ENCODE data around the gene NOPCHAP1.

NOPCHAP1 gene

DNA sequence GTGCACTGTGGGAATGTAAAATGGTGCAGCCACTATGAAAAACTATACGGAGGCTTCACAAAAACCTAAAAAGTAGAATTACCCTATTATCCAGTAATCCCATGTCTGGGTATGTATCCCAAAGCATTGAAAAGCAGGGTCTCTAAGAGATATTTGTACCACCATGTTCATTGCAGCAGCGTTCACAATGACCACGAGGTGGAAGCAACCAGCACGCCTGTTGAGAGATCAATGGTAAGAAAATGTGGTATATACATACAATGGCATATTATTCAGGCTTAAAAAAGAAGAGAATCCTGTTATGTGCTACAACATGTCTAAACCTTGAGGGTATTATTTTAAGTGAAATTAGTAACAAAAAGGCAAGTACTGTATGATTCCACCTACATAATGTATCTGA lies 910 bp upstream of the NOPCHAP1 start:
- TF ChIP-seq, protein P1, sequence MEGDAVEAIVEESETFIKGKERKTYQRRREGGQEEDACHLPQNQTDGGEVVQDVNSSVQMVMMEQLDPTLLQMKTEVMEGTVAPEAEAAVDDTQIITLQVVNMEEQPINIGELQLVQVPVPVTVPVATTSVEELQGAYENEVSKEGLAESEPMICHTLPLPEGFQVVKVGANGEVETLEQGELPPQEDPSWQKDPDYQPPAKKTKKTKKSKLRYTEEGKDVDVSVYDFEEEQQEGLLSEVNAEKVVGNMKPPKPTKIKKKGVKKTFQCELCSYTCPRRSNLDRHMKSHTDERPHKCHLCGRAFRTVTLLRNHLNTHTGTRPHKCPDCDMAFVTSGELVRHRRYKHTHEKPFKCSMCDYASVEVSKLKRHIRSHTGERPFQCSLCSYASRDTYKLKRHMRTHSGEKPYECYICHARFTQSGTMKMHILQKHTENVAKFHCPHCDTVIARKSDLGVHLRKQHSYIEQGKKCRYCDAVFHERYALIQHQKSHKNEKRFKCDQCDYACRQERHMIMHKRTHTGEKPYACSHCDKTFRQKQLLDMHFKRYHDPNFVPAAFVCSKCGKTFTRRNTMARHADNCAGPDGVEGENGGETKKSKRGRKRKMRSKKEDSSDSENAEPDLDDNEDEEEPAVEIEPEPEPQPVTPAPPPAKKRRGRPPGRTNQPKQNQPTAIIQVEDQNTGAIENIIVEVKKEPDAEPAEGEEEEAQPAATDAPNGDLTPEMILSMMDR (IDR thresholded peaks at IDR 0.05; ENCODE audit: insufficient read depth, low read length): no peak
- TF ChIP-seq SPI1 (IDR thresholded peaks at IDR 0.05; ENCODE audit: borderline replicate concordance, low read depth): no peak
- TF ChIP-seq, protein P2, sequence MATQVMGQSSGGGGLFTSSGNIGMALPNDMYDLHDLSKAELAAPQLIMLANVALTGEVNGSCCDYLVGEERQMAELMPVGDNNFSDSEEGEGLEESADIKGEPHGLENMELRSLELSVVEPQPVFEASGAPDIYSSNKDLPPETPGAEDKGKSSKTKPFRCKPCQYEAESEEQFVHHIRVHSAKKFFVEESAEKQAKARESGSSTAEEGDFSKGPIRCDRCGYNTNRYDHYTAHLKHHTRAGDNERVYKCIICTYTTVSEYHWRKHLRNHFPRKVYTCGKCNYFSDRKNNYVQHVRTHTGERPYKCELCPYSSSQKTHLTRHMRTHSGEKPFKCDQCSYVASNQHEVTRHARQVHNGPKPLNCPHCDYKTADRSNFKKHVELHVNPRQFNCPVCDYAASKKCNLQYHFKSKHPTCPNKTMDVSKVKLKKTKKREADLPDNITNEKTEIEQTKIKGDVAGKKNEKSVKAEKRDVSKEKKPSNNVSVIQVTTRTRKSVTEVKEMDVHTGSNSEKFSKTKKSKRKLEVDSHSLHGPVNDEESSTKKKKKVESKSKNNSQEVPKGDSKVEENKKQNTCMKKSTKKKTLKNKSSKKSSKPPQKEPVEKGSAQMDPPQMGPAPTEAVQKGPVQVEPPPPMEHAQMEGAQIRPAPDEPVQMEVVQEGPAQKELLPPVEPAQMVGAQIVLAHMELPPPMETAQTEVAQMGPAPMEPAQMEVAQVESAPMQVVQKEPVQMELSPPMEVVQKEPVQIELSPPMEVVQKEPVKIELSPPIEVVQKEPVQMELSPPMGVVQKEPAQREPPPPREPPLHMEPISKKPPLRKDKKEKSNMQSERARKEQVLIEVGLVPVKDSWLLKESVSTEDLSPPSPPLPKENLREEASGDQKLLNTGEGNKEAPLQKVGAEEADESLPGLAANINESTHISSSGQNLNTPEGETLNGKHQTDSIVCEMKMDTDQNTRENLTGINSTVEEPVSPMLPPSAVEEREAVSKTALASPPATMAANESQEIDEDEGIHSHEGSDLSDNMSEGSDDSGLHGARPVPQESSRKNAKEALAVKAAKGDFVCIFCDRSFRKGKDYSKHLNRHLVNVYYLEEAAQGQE (IDR thresholded peaks at IDR 0.05; ENCODE audit: insufficient replicate concordance, low read depth): no peak
- TF ChIP-seq GABPA (IDR thresholded peaks at IDR 0.05; ENCODE audit: low read depth): no peak
- TF ChIP-seq POLR2AphosphoS5 (IDR thresholded peaks at IDR 0.05; ENCODE audit: low read depth): no peak
- H3K27me3 ChIP-seq (ENCODE audit: insufficient read depth, poor library complexity, severe bottlenecking): no peaks in the 10 kb centered on the region
- no peak for DNase-seq (ENCODE audit: low read depth in 1 of 2, low spot score in 1 of 2)
- no peak overlapping the region for H3K27ac ChIP-seq (replicated peaks)
- H3K4me3 ChIP-seq (replicated peaks; ENCODE audit: insufficient read depth, low read length): no peak overlapping the region

DNA sequence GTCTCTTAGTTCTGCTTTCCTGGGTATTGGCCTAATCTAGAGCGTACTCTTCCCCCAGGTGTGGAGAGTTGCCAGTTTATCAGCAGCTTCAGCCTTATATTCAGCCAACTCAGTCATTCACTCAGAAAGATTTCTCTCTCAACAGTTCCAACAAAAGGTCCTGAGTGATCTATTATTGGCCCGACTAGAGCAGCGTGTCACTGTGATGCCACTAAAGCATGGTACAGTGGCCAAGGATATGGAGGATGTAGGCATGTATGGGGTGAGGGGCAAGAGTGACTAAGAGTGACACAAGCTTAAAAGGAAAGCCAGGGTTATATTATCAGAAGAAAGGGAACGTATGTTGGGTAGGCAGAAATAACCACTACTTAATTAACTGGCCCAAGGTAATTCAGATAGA lies 4.8 kb downstream of the NOPCHAP1 start:
- H3K27ac ChIP-seq (replicated peaks): no peak overlapping the region
- DNase-seq (ENCODE audit: low read depth in 1 of 2, low spot score in 1 of 2): no peak
- H3K27me3 ChIP-seq (ENCODE audit: insufficient read depth, poor library complexity, severe bottlenecking): no peaks in the 10 kb centered on the region
- no peak overlapping the region for H3K4me3 ChIP-seq (replicated peaks; ENCODE audit: insufficient read depth, low read length)
- no peak for TF ChIP-seq SPI1 (IDR thresholded peaks at IDR 0.05; ENCODE audit: borderline replicate concordance, low read depth)
- no peak for TF ChIP-seq GABPA (IDR thresholded peaks at IDR 0.05; ENCODE audit: low read depth)
- TF ChIP-seq, protein P2 (IDR thresholded peaks at IDR 0.05; ENCODE audit: insufficient replicate concordance, low read depth): no peak
- TF ChIP-seq, protein P1 (IDR thresholded peaks at IDR 0.05; ENCODE audit: insufficient read depth, low read length): no peak
- no peak for TF ChIP-seq POLR2AphosphoS5 (IDR thresholded peaks at IDR 0.05; ENCODE audit: low read depth)

DNA sequence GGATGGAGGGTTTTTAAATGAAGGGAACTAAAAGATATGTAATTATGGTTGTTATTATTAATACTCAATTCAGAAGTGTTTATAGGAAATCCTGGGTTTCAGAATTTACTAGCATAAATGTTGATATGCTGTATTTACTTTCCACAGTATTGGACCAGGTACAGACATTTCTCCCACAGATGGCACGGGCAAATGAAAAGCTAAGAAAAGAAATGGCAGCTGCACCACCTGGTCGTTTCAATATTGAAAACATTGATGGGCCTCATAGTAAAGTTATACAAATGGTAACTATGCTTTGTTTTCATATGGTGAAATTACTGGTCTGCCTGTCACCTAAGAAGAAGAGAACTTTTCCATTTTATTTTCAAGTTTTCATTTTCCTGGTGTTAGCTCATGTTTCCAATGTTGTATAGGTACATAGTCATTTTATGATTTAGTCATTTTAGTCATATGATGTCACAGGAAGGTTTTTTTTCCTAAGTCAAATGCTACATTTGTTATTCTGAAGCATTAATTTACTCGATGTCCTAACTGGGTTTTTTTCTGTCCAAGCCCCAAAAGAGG lies 5.5 kb downstream of the NOPCHAP1 start:
- Histone ChIP-seq H3K27me3 (ENCODE audit: insufficient read depth, poor library complexity, severe bottlenecking) (no peaks in the 10 kb centered on the region), H3K27ac (replicated peaks) (no peak overlapping the region), H3K4me3 (replicated peaks; ENCODE audit: insufficient read depth, low read length) (no peak overlapping the region)
- no peak for DNase-seq (ENCODE audit: low read depth in 1 of 2, low spot score in 1 of 2)
- TF ChIP-seq, protein P1 (IDR thresholded peaks at IDR 0.05; ENCODE audit: insufficient read depth, low read length): no peak
- no peak for TF ChIP-seq POLR2AphosphoS5 (IDR thresholded peaks at IDR 0.05; ENCODE audit: low read depth)
- TF ChIP-seq SPI1 (IDR thresholded peaks at IDR 0.05; ENCODE audit: borderline replicate concordance, low read depth): no peak
- TF ChIP-seq GABPA (IDR thresholded peaks at IDR 0.05; ENCODE audit: low read depth): no peak
- TF ChIP-seq, protein P2 (IDR thresholded peaks at IDR 0.05; ENCODE audit: insufficient replicate concordance, low read depth): no peak
